CD4-positive, alpha-beta T cell treated with Interleukin-2 at 100 ng/mL for 4 hours (primary cell): Measurements from ENCODE around the gene CPHXL2.

Source experiments
- DNase-seq: peaks from one replicate; pipeline ENCODE4 v3.0.0-alpha.2; 2020; ENCODE audit warnings: low spot score

The CPHXL2 gene

GRCh38 chr16:75676909-75677308 is at the start of gene CPHXL2:
Gene CPHXL2, minus strand, starts transcription at chr16:75677009. Its CDS starts 10 bp downstream, at chr16:75676999.
- no peak for DNase-seq

GRCh38 chr16:75726390-75726789 is 49.6 kb upstream of the CPHXL2 start, which contains the start of gene CPHXL:
Gene CPHXL, minus strand, starts transcription at chr16:75726490. Its CDS starts 48 bp downstream, at chr16:75726442.
- no peak for DNase-seq

GRCh38 chr16:75718452-75718851 is 41.6 kb upstream of the CPHXL2 start:
- no peak for DNase-seq

- no peak for DNase-seq
Observed at GRCh38 chr16:75714661-75715060, 37.9 kb upstream of the CPHXL2 start.

GRCh38 chr16:75710344-75710743 is 33.5 kb upstream of the CPHXL2 start:
- no peak for DNase-seq

- DNase-seq, result no peak
Observed at GRCh38 chr16:75703306-75703705, 26.5 kb upstream of the CPHXL2 start.

GRCh38 chr16:75702242-75702641 is 25.4 kb upstream of the CPHXL2 start:
- no peak for DNase-seq

GRCh38 chr16:75701361-75701760 is 24.6 kb upstream of the CPHXL2 start, which contains the start of gene DUXB:
Gene DUXB, minus strand, starts transcription at chr16:75701461. Its CDS starts 43 bp downstream, at chr16:75701418.
- no peak for DNase-seq

- no peak for DNase-seq
Observed at GRCh38 chr16:75697571-75697970, 20.8 kb upstream of the CPHXL2 start.

- DNase-seq, result no peak
Observed at GRCh38 chr16:75695708-75696107, 18.9 kb upstream of the CPHXL2 start.

- DNase-seq, result no peak
Observed at GRCh38 chr16:75687361-75687760, 10.6 kb upstream of the CPHXL2 start.

GRCh38 chr16:75682308-75682707 is 5.5 kb upstream of the CPHXL2 start:
- no peak for DNase-seq

- no peak for DNase-seq
Observed at GRCh38 chr16:75679366-75679765, 2.6 kb upstream of the CPHXL2 start.

GRCh38 chr16:75667503-75667902 is 9.3 kb downstream of the CPHXL2 start:
- DNase-seq, result no peak

- DNase-seq, result no peak
Observed at GRCh38 chr16:75660726-75661302, 16.0 kb downstream of the CPHXL2 start.

GRCh38 chr16:75660321-75660720 is 16.5 kb downstream of the CPHXL2 start:
- no peak for DNase-seq

GRCh38 chr16:75658175-75658574 is 18.6 kb downstream of the CPHXL2 start:
- DNase-seq, result no peak

GRCh38 chr16:75653922-75654321 is 22.9 kb downstream of the CPHXL2 start:
- no peak for DNase-seq

- peak; percentile 85 for DNase-seq
Observed at GRCh38 chr16:75648265-75649076, 28.3 kb downstream of the CPHXL2 start.

- DNase-seq, result peak; percentile 95
Observed at GRCh38 chr16:75647492-75648264, 29.1 kb downstream of the CPHXL2 start, which contains the start of the genes KARS1 and TERF2IP. Gene KARS1, minus strand, starts transcription at chr16:75647665. Its CDS starts 26 bp downstream, at chr16:75647639. Gene TERF2IP, plus strand, starts transcription at chr16:75647773. Its CDS starts 110 bp downstream, at chr16:75647883.

GRCh38 chr16:75647112-75647491 is 29.7 kb downstream of the CPHXL2 start:
- no peak for DNase-seq

GRCh38 chr16:75644240-75645012 is 32.4 kb downstream of the CPHXL2 start:
- peak; percentile 43 for DNase-seq
